Activated CD8-positive, alpha-beta memory T cell treated with anti-CD3 and anti-CD28 coated beads for 24 hours (primary cell): ENCODE results near the gene TMEM123.
A peak's percentile ranks its signal among the peaks of the same experiment; 100 is the strongest.
"Not testable (repeated sequence)": the region's sequence is repeated elsewhere in the genome, so short reads cannot be mapped to it uniquely, and the experiment has no call there.

Experiments
- DNase-seq: peaks from one replicate; pipeline ENCODE4 v3.0.0-alpha.2; 2020

TMEM123 gene

GRCh38 chr11:102391549-102392237 lies 60.9 kb downstream of the TMEM123 start:
- no peak for DNase-seq

GRCh38 chr11:102390667-102391465 lies 61.7 kb downstream of the TMEM123 start:
- DNase-seq = peak; percentile 77

DNA sequence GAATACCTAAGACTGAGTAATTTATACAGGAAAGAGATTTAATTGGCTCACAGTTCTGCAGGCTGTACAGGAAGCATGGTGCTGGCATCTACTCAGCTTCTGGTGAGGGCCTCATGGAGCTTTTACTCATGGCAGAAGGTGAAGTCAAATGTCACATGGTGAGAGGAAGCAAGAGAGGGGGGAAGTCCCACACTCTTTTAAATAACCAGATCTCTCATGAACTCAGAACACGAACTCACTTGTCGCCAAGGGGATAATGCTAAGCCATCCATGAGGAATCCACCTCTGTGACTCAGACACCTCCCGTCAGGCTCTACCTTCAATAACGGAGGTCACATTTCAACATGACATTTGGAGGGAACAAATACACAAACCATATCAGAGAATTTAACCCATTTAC lies 63.3 kb downstream of the TMEM123 start:
- DNase-seq = no peak

- no peak for DNase-seq
Measured at GRCh38 chr11:102387043-102387781, 65.4 kb downstream of the TMEM123 start.

- DNase-seq = no peak
Measured at GRCh38 chr11:102386136-102386734, 66.3 kb downstream of the TMEM123 start.

GRCh38 chr11:102385085-102386007 lies 67.2 kb downstream of the TMEM123 start:
- no peak for DNase-seq

GRCh38 chr11:102384419-102385079 lies 68.0 kb downstream of the TMEM123 start:
- no peak for DNase-seq

DNA sequence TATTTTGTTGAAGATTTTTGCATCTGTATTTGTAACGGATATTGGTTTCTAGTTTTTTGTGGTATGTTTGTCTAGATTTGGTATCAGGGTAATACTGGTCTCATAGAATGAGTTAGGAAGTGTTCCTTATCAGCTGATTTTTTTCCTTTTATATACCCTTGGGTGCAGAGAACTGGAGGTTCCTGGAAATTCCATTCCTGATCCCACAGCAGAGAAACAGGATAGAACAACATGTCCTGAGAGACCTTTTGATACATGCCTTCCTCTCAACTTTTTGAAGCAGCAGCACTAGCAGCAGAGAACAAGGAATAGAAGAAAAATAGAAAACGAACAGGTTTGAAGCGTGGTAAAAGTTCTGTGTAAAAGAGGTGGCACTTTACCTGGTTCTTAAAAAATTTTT lies 68.7 kb downstream of the TMEM123 start:
- no peak for DNase-seq

DNA sequence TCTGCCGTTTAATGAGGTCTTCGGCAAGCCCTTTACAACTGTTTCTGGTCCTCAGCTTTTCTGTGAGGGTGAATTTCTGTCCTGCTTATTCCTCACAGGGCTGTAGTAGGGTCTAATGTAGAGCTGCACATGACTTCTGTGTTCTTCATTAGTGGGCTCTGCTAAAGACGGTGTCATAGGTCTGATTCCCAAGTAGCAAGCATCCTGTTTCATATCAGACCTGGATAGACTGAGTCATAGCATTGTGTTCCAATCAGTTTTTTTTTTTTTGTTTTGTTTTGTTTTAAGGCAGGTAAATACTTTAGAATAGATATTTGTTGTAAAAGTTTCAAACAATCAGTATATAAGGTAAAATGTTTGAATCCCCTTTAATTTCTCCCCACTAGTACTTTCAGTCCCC lies 70.2 kb downstream of the TMEM123 start:
- no peak for DNase-seq

DNA sequence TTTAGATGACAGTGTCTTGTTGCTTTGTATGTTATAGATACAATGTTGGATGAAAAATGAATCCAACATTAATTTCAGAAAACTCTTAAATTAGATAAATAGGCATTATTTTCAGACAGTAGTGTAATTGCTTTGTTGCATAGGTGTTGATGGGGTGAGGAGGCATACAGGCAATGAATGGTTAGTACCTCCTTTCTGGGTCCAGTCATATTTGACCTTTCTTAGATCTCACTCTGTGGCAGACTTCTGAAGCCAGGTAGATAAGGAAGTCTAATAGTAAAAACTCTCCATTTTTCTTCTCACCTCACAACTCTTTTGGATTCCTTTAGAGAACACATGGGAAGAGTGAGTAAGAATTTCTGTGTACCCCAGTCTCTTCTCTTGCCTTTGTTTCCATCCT lies 73.7 kb downstream of the TMEM123 start:
- no peak for DNase-seq

DNA sequence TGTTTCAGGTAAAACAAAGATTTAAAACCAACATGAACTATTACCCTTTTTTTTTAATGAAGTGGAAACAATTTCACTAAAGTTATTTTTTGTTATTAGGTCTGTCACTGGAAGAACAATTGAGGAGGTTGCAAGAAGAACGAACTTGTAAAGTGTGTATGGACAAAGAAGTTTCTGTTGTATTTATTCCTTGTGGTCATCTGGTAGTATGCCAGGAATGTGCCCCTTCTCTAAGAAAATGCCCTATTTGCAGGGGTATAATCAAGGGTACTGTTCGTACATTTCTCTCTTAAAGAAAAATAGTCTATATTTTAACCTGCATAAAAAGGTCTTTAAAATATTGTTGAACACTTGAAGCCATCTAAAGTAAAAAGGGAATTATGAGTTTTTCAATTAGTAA lies 74.7 kb downstream of the TMEM123 start:
- DNase-seq = no peak

GRCh38 chr11:102375720-102376399 lies 76.7 kb downstream of the TMEM123 start:
- DNase-seq = no peak

DNA sequence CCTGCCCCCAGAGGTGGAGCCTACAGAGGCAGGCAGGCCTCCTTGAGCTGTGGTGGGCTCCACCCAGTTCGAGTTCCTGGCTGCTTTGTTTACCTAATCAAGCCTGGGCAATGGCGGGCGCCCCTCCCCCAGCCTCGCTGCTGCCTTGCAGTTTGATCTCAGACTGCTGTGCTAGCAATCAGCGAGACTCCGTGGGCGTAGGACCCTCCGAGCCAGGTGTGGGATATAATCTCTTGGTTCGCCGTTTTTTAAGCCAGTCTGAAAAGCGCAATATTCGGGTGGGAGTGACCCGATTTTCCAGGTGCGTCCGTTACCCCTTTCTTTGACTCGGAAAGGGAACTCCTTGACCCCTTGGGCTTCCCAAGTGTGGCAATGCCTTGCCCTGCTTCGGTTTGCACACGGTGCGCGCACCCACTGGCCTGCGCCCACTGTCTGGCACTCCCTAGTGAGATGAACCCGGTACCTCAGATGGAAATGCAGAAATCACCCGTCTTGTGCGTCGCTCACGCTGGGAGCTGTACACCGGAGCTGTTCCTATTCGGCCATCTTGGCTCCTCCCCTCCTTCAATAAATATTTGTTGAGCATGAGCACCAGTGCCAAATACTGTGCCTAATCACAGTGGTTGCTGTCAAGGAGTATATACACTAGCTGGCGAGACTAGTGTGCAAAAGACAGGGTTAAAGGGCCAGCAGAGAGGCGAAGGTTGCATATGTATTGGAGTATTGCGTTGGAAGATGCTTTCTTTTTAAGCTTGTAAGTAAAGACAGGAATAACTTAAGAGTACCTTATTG lies 77.7 kb downstream of the TMEM123 start:
- not testable (repeated sequence) for DNase-seq

GRCh38 chr11:102368472-102368871 lies 84.1 kb downstream of the TMEM123 start:
- no peak for DNase-seq

DNA sequence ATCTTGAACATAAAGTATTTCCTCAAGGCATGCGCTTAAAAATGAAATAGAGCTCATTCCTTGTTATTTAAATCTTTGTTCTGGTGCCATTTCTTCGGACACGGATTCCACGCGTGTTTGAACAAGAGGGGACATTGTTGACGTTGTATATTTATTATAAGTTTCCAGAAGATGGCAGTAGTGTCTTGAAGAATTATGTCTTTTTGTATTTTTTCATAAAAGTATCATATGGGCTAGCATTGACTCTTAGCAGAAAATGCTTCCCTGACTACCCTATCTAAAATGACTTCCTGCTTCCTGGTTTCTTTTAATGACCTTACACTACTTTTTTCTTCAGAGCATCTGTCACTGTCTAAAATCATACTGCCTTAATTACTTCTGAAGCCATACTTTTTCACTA lies 85.2 kb downstream of the TMEM123 start:
- no peak for DNase-seq

GRCh38 chr11:102364991-102365390 lies 87.6 kb downstream of the TMEM123 start:
- DNase-seq = no peak

- DNase-seq = no peak
Measured at GRCh38 chr11:102361086-102362031, 91.2 kb downstream of the TMEM123 start.

DNA sequence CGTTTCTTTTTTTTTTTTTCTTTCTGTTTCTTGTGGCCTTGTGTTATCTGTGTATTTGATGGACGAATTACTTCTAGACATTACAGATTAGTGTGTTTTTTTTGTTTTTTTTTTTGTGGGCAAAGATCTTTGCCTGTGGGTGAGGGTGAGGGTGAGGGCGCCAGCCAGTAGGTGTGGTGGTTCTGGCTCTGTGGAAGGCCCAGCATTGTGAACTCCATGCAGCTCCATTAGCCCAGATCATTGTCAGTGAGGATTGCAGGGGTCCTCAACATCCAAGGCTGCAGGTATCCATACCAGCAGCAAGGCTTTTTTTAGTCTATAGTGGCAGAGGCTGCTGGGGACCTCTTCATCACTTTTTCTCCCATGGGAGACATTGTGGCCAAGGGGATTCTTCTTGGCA lies 91.9 kb downstream of the TMEM123 start:
- no peak for DNase-seq

- no peak for DNase-seq
Measured at GRCh38 chr11:102359372-102359771, 93.2 kb downstream of the TMEM123 start.
